WTC11 (cell line): ENCODE measurements around the gene TGDS.

Experiments used
- CBFB ChIP-seq: sonication (generic); formaldehyde crosslinking; IDR thresholded peaks from 2 replicates; pipeline ENCODE4 v1.8.1; 2022; ENCODE audit warnings: mild to moderate bottlenecking, low read depth, missing genetic modification reagents
- ZNF121 ChIP-seq: sonication (generic); formaldehyde crosslinking; IDR thresholded peaks from 2 replicates; pipeline ENCODE4 v1.8.0; 2023; ENCODE audit warnings: missing genetic modification reagents
- TF ChIP-seq, protein P1 (sequence below): fragments of 200-600 bp; IDR thresholded peaks from 2 replicates; pipeline ENCODE4 v1.8.0; 2022; ENCODE audit warnings: antibody characterized with exemption
- TF ChIP-seq, protein P2 (sequence below): sonication (generic); formaldehyde crosslinking; IDR thresholded peaks from 2 replicates; pipeline ENCODE4 v1.8.1; 2022; ENCODE audit warnings: mild to moderate bottlenecking, missing genetic modification reagents, moderate library complexity, borderline replicate concordance
- TF ChIP-seq, protein P3 (sequence below): fragments of 250-450 bp; sonication (Bioruptor Pico); IDR thresholded peaks from 2 replicates; pipeline ENCODE4 v1.9.0; 2021; ENCODE audit warnings: moderate library complexity, mild to moderate bottlenecking, inconsistent platforms, borderline replicate concordance

DNA sequence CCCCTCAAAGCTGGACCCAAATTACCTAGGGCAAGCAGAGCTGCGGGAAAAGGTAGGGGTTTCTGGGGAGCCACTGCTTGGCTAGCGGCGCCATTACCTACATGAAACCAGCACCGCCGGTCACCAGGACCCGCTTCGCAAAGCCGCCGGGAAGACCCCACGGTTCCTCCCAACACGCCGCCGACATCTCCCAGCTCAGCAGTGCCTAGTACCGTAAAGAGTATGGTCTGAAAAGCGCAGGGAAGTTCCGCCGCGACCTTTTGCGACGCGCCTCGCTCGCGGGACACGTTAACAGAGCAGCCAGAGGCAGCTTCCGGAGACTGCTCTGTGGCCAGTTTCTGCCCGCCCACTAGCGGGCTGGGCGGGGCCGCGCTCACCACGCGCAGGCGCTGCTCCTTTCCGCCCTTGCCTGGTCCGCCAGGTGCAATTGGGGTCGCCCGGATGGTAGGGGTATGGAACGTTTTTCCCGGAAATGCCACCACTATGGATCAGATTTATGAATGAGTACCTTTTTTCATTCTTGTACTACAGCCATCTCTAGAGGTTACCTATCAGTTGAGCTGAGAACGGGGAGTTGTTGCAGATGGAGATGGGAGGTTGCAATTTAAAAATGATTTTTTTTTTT lies at the start of gene TGDS:
- TF ChIP-seq, protein P1, sequence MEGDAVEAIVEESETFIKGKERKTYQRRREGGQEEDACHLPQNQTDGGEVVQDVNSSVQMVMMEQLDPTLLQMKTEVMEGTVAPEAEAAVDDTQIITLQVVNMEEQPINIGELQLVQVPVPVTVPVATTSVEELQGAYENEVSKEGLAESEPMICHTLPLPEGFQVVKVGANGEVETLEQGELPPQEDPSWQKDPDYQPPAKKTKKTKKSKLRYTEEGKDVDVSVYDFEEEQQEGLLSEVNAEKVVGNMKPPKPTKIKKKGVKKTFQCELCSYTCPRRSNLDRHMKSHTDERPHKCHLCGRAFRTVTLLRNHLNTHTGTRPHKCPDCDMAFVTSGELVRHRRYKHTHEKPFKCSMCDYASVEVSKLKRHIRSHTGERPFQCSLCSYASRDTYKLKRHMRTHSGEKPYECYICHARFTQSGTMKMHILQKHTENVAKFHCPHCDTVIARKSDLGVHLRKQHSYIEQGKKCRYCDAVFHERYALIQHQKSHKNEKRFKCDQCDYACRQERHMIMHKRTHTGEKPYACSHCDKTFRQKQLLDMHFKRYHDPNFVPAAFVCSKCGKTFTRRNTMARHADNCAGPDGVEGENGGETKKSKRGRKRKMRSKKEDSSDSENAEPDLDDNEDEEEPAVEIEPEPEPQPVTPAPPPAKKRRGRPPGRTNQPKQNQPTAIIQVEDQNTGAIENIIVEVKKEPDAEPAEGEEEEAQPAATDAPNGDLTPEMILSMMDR: no peak
- TF ChIP-seq, protein P2, sequence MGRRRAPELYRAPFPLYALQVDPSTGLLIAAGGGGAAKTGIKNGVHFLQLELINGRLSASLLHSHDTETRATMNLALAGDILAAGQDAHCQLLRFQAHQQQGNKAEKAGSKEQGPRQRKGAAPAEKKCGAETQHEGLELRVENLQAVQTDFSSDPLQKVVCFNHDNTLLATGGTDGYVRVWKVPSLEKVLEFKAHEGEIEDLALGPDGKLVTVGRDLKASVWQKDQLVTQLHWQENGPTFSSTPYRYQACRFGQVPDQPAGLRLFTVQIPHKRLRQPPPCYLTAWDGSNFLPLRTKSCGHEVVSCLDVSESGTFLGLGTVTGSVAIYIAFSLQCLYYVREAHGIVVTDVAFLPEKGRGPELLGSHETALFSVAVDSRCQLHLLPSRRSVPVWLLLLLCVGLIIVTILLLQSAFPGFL: no peak
- TF ChIP-seq ZNF121 (peak; percentile 98), CBFB (CRISPR knock-in tag) (peak; percentile 46; the same call in 1 of the 2 replicates)
- TF ChIP-seq, protein P3, sequence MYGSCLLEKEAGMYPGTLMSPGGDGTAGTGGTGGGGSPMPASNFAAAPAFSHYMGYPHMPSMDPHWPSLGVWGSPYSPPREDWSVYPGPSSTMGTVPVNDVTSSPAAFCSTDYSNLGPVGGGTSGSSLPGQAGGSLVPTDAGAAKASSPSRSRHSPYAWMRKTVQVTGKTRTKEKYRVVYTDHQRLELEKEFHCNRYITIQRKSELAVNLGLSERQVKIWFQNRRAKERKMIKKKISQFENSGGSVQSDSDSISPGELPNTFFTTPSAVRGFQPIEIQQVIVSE (CRISPR knock-in tag): no peak
